Neural cell (in vitro differentiated cells): ENCODE measurements around the gene ZRANB1.

Experiments used
- CTCF ChIP-seq: fragments of 450-650 bp; IDR thresholded peaks from 2 replicates; pipeline ENCODE4 v1.5.1; 2014; ENCODE audit warnings: antibody characterized with exemption, mild to moderate bottlenecking, moderate library complexity; ENCODE audit not compliant: poor library complexity, severe bottlenecking
- EP300 ChIP-seq: fragments of 450-650 bp; conservative IDR thresholded peaks from 2 replicates; pipeline ENCODE4 v1.6.1; 2014; ENCODE audit warnings: antibody characterized with exemption, mild to moderate bottlenecking, moderate library complexity; ENCODE audit not compliant: poor library complexity, severe bottlenecking
- EZH2 ChIP-seq: fragments of 200-600, 300-800 bp; shearing (Covaris generic), sonication (generic); IDR thresholded peaks from 2 replicates; pipeline ENCODE4 v1.6.1; 2014; ENCODE audit warnings: antibody characterized with exemption, low read length, borderline replicate concordance, mild to moderate bottlenecking; ENCODE audit not compliant: insufficient read depth, poor library complexity, severe bottlenecking
- MXI1 ChIP-seq: fragments of 450-650 bp; conservative IDR thresholded peaks from 2 replicates; pipeline ENCODE4 v1.6.1; 2014; ENCODE audit warnings: antibody characterized with exemption, mild to moderate bottlenecking; ENCODE audit not compliant: poor library complexity, severe bottlenecking
- POLR2AphosphoS5 ChIP-seq: IDR thresholded peaks from 2 replicates; pipeline ENCODE4 v1.6.1; 2012
- RAD21 ChIP-seq: fragments of 450-650 bp; conservative IDR thresholded peaks from 2 replicates; pipeline ENCODE4 v1.6.1; 2014; ENCODE audit warnings: antibody characterized with exemption, mild to moderate bottlenecking, moderate library complexity
- REST ChIP-seq: IDR thresholded peaks from 2 replicates; pipeline ENCODE4 v1.6.1; 2012; ENCODE audit warnings: borderline replicate concordance
- SMC3 ChIP-seq: fragments of 450-650 bp; conservative IDR thresholded peaks from 2 replicates; pipeline ENCODE4 v1.6.1; 2014; ENCODE audit warnings: antibody characterized with exemption, mild to moderate bottlenecking, moderate library complexity; ENCODE audit not compliant: poor library complexity
- TAF1 ChIP-seq: IDR thresholded peaks from 2 replicates; pipeline ENCODE4 v1.6.1; 2012; ENCODE audit warnings: low read depth

GRCh38 chr10:124921261-124921660, 20.7 kb upstream of the ZRANB1 start:
- TF ChIP-seq CTCF (no peak), EZH2 (no peak), POLR2AphosphoS5 (no peak), EP300 (no peak), TAF1 (no peak), REST (no peak), SMC3 (no peak), RAD21 (no peak), MXI1 (no peak)
